Regular cardiac myocyte (primary cell): Measurements from ENCODE around the gene TTLL7. TPM values are rescaled to one million over a fixed set of nuclear protein-coding genes. Genes with fewer than 3 reads are reported as not detected.

Source experiments
- total RNA-seq: library from RNA; depleted of rRNA; stranded (reverse); fragments of >200 nt; gene quantifications from 2 replicates; pipeline ENCODE4 v1.2.3, GENCODE V29; 2014

The TTLL7 gene, protein sequence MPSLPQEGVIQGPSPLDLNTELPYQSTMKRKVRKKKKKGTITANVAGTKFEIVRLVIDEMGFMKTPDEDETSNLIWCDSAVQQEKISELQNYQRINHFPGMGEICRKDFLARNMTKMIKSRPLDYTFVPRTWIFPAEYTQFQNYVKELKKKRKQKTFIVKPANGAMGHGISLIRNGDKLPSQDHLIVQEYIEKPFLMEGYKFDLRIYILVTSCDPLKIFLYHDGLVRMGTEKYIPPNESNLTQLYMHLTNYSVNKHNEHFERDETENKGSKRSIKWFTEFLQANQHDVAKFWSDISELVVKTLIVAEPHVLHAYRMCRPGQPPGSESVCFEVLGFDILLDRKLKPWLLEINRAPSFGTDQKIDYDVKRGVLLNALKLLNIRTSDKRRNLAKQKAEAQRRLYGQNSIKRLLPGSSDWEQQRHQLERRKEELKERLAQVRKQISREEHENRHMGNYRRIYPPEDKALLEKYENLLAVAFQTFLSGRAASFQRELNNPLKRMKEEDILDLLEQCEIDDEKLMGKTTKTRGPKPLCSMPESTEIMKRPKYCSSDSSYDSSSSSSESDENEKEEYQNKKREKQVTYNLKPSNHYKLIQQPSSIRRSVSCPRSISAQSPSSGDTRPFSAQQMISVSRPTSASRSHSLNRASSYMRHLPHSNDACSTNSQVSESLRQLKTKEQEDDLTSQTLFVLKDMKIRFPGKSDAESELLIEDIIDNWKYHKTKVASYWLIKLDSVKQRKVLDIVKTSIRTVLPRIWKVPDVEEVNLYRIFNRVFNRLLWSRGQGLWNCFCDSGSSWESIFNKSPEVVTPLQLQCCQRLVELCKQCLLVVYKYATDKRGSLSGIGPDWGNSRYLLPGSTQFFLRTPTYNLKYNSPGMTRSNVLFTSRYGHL
- total RNA-seq = 15.0 and 19.4 TPM in 2 replicates

DNA sequence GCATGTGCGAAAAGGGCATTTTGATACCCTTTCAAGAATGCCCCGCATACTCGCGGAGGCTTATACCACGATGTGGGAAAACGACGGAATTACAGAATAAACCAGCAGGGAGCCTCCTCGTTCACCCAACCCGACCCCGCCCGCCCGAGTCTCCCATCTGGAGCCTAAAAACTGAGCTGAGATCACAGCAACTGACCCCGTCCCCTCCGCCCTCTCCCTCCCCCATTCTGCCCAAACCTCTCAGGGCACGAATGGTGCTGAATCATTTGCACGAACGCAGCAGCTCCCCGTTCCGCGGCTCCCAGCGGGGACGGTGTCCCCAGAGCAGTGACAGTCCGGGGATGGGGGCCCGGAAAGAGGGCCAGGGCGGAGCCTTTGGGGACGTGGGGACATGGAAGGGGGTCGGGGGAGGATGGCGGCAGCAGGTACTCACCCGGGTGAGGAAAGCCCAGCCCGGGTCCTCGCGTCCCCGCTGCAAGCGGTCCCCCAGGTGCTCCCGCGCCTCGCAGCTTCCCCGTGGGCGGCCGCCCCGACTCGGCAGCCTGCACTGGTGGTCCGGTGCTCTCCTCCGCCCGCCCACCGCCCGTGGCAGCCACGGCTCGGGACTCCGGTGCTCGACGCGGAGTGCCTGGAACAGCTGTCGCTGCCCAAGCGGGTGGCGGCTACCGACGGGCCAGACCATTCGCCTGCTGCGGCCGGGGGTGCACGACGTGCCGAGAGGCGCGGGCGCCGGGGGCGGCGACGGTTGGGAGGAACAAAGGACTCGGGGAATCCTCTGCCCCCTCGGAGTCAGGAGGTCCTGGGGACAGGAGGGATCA is at the start of gene TTLL7:
Gene TTLL7 (minus strand): TSS at position 635 of the 818 bp plus-strand sequence. CDS start 46,921 bp downstream, outside the sequence.

Other genes with a start within 250 kb of the TTLL7 start
- 16.1 and 25.1 TPM in 2 replicates for gene PRKACB, start 145.1 kb upstream of the TTLL7 start, total RNA-seq